AG09319 (cell line): ENCODE measurements around the gene SPEG.

Experiments used
- DNase-seq: peaks from one replicate; pipeline ENCODE4 v3.0.0-alpha.2; 2010; ENCODE audit warnings: low read depth; ENCODE audit errors: extremely low read depth
- CTCF ChIP-seq: IDR thresholded peaks from 2 replicates; pipeline ENCODE4 v1.5.1; 2011; ENCODE audit warnings: low read depth, mild to moderate bottlenecking, inconsistent platforms, low read length, moderate library complexity

SPEG gene

GRCh38 chr2:219445220-219445640 is 10.6 kb downstream of the SPEG start:
- TF ChIP-seq CTCF: no peak
- DNase-seq: no peak

GRCh38 chr2:219446101-219446504 is 11.5 kb downstream of the SPEG start:
- TF ChIP-seq CTCF: no peak
- DNase-seq: no peak

GRCh38 chr2:219446689-219447088 is 12.0 kb downstream of the SPEG start:
- DNase-seq: no peak
- no peak for TF ChIP-seq CTCF

GRCh38 chr2:219447242-219448098 is 12.8 kb downstream of the SPEG start:
- no peak for TF ChIP-seq CTCF

GRCh38 chr2:219448099-219448775 is 13.6 kb downstream of the SPEG start:
- no peak for TF ChIP-seq CTCF
- DNase-seq: no peak

More at GRCh38 chr2:219447242-219448098, 12.8 kb downstream of the SPEG start:
- no peak for DNase-seq

GRCh38 chr2:219448776-219449341 is 14.2 kb downstream of the SPEG start:
- TF ChIP-seq CTCF: no peak
- no peak for DNase-seq

- no peak for DNase-seq
- TF ChIP-seq CTCF: no peak
These were observed 15.0 kb downstream of the SPEG start for GRCh38 chr2:219449609-219450008.
